ENCODE data around the gene RNF212B. TPM values are rescaled to one million over a fixed set of nuclear protein-coding genes. Genes with fewer than 3 reads are reported as not detected.
A peak's percentile ranks its signal among the peaks of the same experiment; 100 is the strongest.

RNF212B gene
- total and polyA plus RNA-seq, 2 of the 13 experiments (the other 11 are each of a cell fraction or from before 2014, with no cell fraction given) = 0.05 TPM; not detected in 1

DNA sequence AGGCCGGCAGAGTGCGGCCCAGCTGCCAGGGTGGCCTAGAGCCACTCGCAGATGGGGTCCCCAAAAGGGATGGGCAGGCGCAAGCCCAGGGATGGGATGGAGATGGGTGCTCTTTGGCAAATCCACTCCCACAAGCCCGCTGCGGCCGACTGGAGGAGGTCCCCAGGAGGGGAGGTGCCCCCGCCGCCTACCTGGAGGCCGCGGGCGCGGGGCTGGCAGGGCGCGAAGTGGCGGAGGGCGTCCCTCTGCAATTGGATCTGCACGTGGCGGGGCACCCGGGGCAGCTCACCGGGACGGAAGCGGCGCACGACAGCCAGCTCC, 64.2 kb downstream of the RNF212B start (continued):
- peak; percentile 62; the same call in 1 of the 2 replicates for TF ChIP-seq KAT8 (CRISPR knock-in tag; IDR thresholded peaks at IDR 0.05)
- no peak for TF ChIP-seq U2AF2 (IDR thresholded peaks at IDR 0.05; ENCODE audit: low read depth, low read length)
- no peak for TF ChIP-seq SRY (CRISPR knock-in tag; IDR thresholded peaks at IDR 0.05)
- TF ChIP-seq, protein P1, sequence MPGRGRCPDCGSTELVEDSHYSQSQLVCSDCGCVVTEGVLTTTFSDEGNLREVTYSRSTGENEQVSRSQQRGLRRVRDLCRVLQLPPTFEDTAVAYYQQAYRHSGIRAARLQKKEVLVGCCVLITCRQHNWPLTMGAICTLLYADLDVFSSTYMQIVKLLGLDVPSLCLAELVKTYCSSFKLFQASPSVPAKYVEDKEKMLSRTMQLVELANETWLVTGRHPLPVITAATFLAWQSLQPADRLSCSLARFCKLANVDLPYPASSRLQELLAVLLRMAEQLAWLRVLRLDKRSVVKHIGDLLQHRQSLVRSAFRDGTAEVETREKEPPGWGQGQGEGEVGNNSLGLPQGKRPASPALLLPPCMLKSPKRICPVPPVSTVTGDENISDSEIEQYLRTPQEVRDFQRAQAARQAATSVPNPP (CRISPR knock-in tag; IDR thresholded peaks at IDR 0.05) = no peak; the same call in 1 of the 2 replicates
- TF ChIP-seq KAT7 (CRISPR knock-in tag; IDR thresholded peaks at IDR 0.05; ENCODE audit: borderline replicate concordance) = 0 out of 2 replicates have a peak, but pooled peaks have one; percentile 22
- TF ChIP-seq TIGD3 (CRISPR knock-in tag; IDR thresholded peaks at IDR 0.05; ENCODE audit: borderline replicate concordance) = peak; percentile 99
- 0 out of 2 replicates have a peak, but pooled peaks have one; percentile 96 for TF ChIP-seq EED (CRISPR knock-in tag; IDR thresholded peaks at IDR 0.05)
- TF ChIP-seq REL (CRISPR knock-in tag; conservative IDR thresholded peaks at IDR 0.05) = no peak
- 0 out of 2 replicates have a peak, but pooled peaks have one; percentile 68 for TF ChIP-seq AKAP8 (CRISPR knock-in tag; IDR thresholded peaks at IDR 0.05)
- TF ChIP-seq ZNF12 (CRISPR knock-in tag; IDR thresholded peaks at IDR 0.05) = peak; percentile 85
- TF ChIP-seq HNRNPLL (IDR thresholded peaks at IDR 0.05; ENCODE audit: low read depth, low read length, poor library complexity, severe bottlenecking) = no peak
- no peak for TF ChIP-seq KLF9 (CRISPR knock-in tag; IDR thresholded peaks at IDR 0.05; ENCODE audit: low read depth)

Measured in HepG2 (cell line).